Subcutaneous adipose tissue (tissue), 4 donors: ENCODE results near the gene OR6B2. TPM values are rescaled to one million over a fixed set of nuclear protein-coding genes. Genes with fewer than 3 reads are reported as not detected.

Source experiments
- total RNA-seq, 4 donors: library from RNA; depleted of rRNA; stranded (reverse); fragments of >200 nt; gene quantifications; one replicate each; pipeline ENCODE4 v1.1.0, GENCODE V29; 2016
- TF ChIP-seq, protein P1 (sequence below): fragments of 450-650 bp; IDR thresholded peaks from one replicate; pipeline ENCODE4 v1.5.1; 2016; ENCODE audit warnings: low read depth, mild to moderate bottlenecking, control low read depth, antibody characterized with exemption, moderate library complexity

The OR6B2 gene
- total RNA-seq, 4 donors from 2014 or later, result not detected

- TF ChIP-seq, protein P1, sequence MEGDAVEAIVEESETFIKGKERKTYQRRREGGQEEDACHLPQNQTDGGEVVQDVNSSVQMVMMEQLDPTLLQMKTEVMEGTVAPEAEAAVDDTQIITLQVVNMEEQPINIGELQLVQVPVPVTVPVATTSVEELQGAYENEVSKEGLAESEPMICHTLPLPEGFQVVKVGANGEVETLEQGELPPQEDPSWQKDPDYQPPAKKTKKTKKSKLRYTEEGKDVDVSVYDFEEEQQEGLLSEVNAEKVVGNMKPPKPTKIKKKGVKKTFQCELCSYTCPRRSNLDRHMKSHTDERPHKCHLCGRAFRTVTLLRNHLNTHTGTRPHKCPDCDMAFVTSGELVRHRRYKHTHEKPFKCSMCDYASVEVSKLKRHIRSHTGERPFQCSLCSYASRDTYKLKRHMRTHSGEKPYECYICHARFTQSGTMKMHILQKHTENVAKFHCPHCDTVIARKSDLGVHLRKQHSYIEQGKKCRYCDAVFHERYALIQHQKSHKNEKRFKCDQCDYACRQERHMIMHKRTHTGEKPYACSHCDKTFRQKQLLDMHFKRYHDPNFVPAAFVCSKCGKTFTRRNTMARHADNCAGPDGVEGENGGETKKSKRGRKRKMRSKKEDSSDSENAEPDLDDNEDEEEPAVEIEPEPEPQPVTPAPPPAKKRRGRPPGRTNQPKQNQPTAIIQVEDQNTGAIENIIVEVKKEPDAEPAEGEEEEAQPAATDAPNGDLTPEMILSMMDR, result no peak
These were observed 36.9 kb downstream of the OR6B2 start for GRCh38 chr2:239993291-239993690.

DNA sequence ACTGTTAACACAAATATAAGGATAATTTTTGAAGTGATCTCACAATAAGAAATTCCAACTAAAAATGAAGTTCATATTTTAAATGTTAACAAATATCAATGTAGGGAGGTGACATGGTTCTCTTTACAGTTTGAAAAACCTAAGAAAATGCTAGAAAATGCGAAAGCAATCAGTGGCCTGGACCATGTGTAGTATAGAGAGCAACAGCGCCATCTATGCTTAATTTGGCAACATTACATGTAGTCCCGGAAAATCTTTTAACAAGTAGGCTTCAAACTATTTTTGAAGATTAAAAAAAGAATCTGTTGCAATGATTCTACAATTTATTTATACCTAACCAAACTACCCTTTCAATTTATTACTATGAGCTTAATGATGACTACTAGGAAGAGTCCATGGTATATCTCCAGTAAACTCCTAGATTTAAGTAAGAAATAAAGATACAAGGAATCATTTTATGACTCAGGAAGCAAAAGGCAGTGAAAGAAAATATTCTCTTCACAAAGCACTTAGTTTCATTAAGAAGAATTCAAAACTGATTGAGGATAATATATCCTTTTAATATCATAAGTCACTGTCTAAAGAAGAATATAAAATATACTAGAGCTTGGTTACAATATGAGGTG, 38.4 kb downstream of the OR6B2 start:
- TF ChIP-seq, protein P1, result no peak

DNA sequence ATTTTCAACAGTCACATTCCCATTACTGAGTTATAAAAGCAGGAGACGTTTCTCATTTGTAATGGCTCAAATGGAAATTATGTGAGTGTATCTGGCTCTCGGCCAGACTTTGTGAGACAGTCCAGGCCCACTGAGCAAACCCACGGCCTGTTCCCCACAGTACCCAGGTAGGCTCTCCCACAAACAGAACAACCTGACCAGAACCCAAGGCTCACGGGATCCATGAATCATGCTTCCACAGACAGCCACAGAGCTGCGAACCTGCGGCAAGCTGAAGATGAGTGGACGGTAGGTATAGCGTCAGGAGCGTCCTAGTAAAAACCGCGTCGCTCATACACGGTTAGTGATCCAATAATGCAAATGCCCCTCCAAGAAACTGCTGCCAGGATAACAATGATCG, 39.3 kb downstream of the OR6B2 start:
- TF ChIP-seq, protein P1, result no peak

- TF ChIP-seq, protein P1, result no peak
These were observed 44.9 kb downstream of the OR6B2 start for GRCh38 chr2:239985356-239985755.

GRCh38 chr2:239984421-239985194, 45.6 kb downstream of the OR6B2 start:
- TF ChIP-seq, protein P1, result no peak

GRCh38 chr2:239983004-239983778, 47.0 kb downstream of the OR6B2 start:
- TF ChIP-seq, protein P1, result no peak

Other genes starting within 250 kb of the OR6B2 start
- gene NDUFA10, start 5.1 kb downstream of the OR6B2 start, total RNA-seq, result 100 to 1,000 TPM in 1 of 4 donors, 10 to 100 TPM in 3; 53.6 to 141 (median 87.8) TPM
- gene OR6B3, start 23.1 kb upstream of the OR6B2 start, total RNA-seq, result not detected
- 100 to 1,000 TPM in 3 of 4 donors, 10 to 100 TPM in 1; 65.4 to 243 (median 149) TPM for gene COPS9, start 105.9 kb upstream of the OR6B2 start, total RNA-seq
- not detected for gene OTOS, start 110.2 kb upstream of the OR6B2 start, total RNA-seq